Measurements from ENCODE around the gene WDR27. TPM values are rescaled to one million over a fixed set of nuclear protein-coding genes. Genes with fewer than 3 reads are reported as not detected.

Gene WDR27
- total and polyA plus RNA-seq, 10 of the 15 experiments (the other 5 are each of a cell fraction or from before 2014, with no cell fraction given), result 1.9 to 33.2 (median 19.0) TPM

DNA sequence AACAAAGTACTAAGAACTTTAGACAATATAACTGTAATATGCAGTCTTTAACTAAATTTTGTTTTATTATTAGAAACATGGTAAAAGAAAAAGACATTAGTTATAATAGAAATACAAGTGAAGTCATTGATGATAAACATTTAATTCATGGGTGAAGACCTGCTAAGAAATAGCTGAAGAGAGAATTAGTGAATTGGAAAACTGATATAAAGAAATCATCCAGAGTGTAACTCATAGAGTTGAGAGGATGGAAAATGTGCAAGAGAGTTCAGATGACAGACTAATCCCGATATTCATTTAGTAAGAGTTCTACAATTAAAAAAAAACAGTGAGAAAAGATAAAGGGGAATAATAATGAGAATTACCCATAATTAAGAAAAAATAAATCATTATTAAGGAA lies 227.5 kb downstream of the WDR27 start:
- no peak overlapping the region for H3K4me3 ChIP-seq
- H3K79me2 ChIP-seq (ENCODE audit: control insufficient read depth, insufficient read depth, low read length), result no peaks in the 10 kb centered on the region
- no peaks in the 10 kb centered on the region for H4K20me1 ChIP-seq (ENCODE audit: control insufficient read depth, insufficient read depth)
- H3K4me2 ChIP-seq (ENCODE audit: control insufficient read depth, insufficient read depth), result no peak overlapping the region
- no peak overlapping the region for H3K27ac ChIP-seq (ENCODE audit: control insufficient read depth, insufficient read depth)
- TF ChIP-seq, protein P1, sequence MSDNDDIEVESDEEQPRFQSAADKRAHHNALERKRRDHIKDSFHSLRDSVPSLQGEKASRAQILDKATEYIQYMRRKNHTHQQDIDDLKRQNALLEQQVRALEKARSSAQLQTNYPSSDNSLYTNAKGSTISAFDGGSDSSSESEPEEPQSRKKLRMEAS (IDR thresholded peaks at IDR 0.05; ENCODE audit: low read depth, low read length), result no peak
- TF ChIP-seq NR2C2 (IDR thresholded peaks at IDR 0.05; ENCODE audit: borderline replicate concordance, control insufficient read depth, insufficient read length, low read depth), result no peak
- no TSS peak for BruUV-seq (replicated peaks)
- no peaks in the 10 kb centered on the region for H3K36me3 ChIP-seq (ENCODE audit: control insufficient read depth in 2 of 2, insufficient read depth in 2 of 2, low read length in 1 of 2)
- POLR2A ChIA-PET, result no interaction called here
- SMC1A ChIA-PET (ENCODE audit: uncharacterized antibody, unreplicated experiment), result no interaction called here
- no peak for ATAC-seq
- in situ Hi-C loops (cut with MboI), result no loop called here
- RAD21 ChIA-PET (ENCODE audit: unreplicated experiment), result no interaction called here
- CTCF ChIA-PET, result interaction anchor here (1.1 kb wide), 1 partner anchor 507 kb away, joined by 3 read pairs; no protein-coding TSS in a partner anchor
- no peak overlapping the region for H2AFZ ChIP-seq (ENCODE audit: control insufficient read depth, low read depth, low read length)
- H3K4me1 ChIP-seq (ENCODE audit: control insufficient read depth, insufficient read depth, low read length), result no peaks in the 10 kb centered on the region
- H3K9ac ChIP-seq (ENCODE audit: control insufficient read depth, insufficient read depth, low read length), result no peak overlapping the region
- no peak for DNase-seq (ENCODE audit: low read depth, low spot score)
- H3K27me3 ChIP-seq (replicated peaks in 1 of 2; ENCODE audit: control insufficient read depth in 2 of 2, insufficient read depth in 2 of 2, low read length in 1 of 2), result no peaks in the 10 kb centered on the region
- WGBS (ENCODE audit: insufficient coverage, insufficient replicate concordance, low lambda C conversion rate, missing lambda C conversion rate), result 35% methylated on average over 1 of the region's 1 CpG
- FAIRE-seq, result no peak
- intact Hi-C loops (cut with micrococcal nuclease; ENCODE audit: unreplicated experiment), result no loop called here
- H3K9me3 ChIP-seq (replicated peaks; ENCODE audit: control insufficient read depth, insufficient read depth, low read length), result no peaks in the 10 kb centered on the region

DNA sequence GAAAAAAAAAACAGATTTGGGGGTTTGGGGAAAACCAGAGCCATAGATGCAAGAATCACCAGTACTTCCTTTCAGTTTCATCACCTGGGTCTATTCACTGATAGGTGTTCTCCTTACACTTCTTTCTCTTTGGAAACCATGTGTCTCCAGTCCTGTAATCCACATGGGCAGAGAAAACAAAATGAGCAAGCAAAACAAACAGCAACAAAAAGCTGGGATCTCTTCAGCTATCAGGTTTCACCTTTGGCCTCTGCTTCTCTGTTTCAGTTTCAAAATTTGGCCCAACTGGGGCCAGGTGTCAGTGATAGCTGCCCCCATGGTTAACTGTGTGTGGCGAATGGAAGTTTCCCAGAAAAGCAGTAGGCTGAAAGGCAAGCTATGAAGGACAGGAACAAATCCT lies 228.2 kb downstream of the WDR27 start:
- FAIRE-seq (peak; percentile 61), ATAC-seq (no peak), DNase-seq (ENCODE audit: low read depth, low spot score) (no peak)
- ChIA-PET RAD21 (ENCODE audit: unreplicated experiment) (no interaction called here), SMC1A (ENCODE audit: uncharacterized antibody, unreplicated experiment) (no interaction called here), CTCF (interaction anchor here (0.6 to 1.1 kb wide), 2 partner anchors 384 to 506 kb away, joined by 3 to 4 read pairs; no protein-coding TSS in a partner anchor), POLR2A (no interaction called here)
- Histone ChIP-seq H3K4me2 (ENCODE audit: control insufficient read depth, insufficient read depth) (no peak overlapping the region), H3K27me3 (replicated peaks in 1 of 2; ENCODE audit: control insufficient read depth in 2 of 2, insufficient read depth in 2 of 2, low read length in 1 of 2) (no peaks in the 10 kb centered on the region), H4K20me1 (ENCODE audit: control insufficient read depth, insufficient read depth) (no peaks in the 10 kb centered on the region), H3K79me2 (ENCODE audit: control insufficient read depth, insufficient read depth, low read length) (no peaks in the 10 kb centered on the region), H3K9me3 (replicated peaks; ENCODE audit: control insufficient read depth, insufficient read depth, low read length) (no peaks in the 10 kb centered on the region), H3K9ac (ENCODE audit: control insufficient read depth, insufficient read depth, low read length) (no peak overlapping the region), H3K4me3 (no peak overlapping the region), H3K36me3 (ENCODE audit: control insufficient read depth in 2 of 2, insufficient read depth in 2 of 2, low read length in 1 of 2) (no peaks in the 10 kb centered on the region), H3K27ac (ENCODE audit: control insufficient read depth, insufficient read depth) (no peak overlapping the region), H2AFZ (ENCODE audit: control insufficient read depth, low read depth, low read length) (no peak overlapping the region), H3K4me1 (ENCODE audit: control insufficient read depth, insufficient read depth, low read length) (no peaks in the 10 kb centered on the region)
- intact Hi-C loops (cut with micrococcal nuclease; ENCODE audit: unreplicated experiment), result no loop called here
- BruUV-seq (replicated peaks), result no TSS peak
- 0% methylated on average over 1 of the region's 1 CpG for WGBS (ENCODE audit: insufficient coverage, insufficient replicate concordance, low lambda C conversion rate, missing lambda C conversion rate)
- in situ Hi-C loops (cut with MboI), result no loop called here
- TF ChIP-seq IKZF2 (IDR thresholded peaks at IDR 0.05) (no peak), NR2C1 (IDR thresholded peaks at IDR 0.05) (no peak), SMARCA5 (IDR thresholded peaks at IDR 0.05) (no peak), KDM1A (IDR thresholded peaks at IDR 0.05; ENCODE audit: borderline replicate concordance) (no peak), POU2F2 (IDR thresholded peaks at IDR 0.05; ENCODE audit: borderline replicate concordance, low read depth, low read length) (no peak)
- TF ChIP-seq, protein P2, sequence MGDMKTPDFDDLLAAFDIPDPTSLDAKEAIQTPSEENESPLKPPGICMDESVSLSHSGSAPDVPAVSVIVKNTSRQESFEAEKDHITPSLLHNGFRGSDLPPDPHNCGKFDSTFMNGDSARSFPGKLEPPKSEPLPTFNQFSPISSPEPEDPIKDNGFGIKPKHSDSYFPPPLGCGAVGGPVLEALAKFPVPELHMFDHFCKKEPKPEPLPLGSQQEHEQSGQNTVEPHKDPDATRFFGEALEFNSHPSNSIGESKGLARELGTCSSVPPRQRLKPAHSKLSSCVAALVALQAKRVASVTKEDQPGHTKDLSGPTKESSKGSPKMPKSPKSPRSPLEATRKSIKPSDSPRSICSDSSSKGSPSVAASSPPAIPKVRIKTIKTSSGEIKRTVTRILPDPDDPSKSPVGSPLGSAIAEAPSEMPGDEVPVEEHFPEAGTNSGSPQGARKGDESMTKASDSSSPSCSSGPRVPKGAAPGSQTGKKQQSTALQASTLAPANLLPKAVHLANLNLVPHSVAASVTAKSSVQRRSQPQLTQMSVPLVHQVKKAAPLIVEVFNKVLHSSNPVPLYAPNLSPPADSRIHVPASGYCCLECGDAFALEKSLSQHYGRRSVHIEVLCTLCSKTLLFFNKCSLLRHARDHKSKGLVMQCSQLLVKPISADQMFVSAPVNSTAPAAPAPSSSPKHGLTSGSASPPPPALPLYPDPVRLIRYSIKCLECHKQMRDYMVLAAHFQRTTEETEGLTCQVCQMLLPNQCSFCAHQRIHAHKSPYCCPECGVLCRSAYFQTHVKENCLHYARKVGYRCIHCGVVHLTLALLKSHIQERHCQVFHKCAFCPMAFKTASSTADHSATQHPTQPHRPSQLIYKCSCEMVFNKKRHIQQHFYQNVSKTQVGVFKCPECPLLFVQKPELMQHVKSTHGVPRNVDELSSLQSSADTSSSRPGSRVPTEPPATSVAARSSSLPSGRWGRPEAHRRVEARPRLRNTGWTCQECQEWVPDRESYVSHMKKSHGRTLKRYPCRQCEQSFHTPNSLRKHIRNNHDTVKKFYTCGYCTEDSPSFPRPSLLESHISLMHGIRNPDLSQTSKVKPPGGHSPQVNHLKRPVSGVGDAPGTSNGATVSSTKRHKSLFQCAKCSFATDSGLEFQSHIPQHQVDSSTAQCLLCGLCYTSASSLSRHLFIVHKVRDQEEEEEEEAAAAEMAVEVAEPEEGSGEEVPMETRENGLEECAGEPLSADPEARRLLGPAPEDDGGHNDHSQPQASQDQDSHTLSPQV (IDR thresholded peaks at IDR 0.05), result no peak
